CD8-positive, alpha-beta memory T cell (primary cell): ENCODE data around the gene SHANK2. TPM values are rescaled to one million over a fixed set of nuclear protein-coding genes. Genes with fewer than 3 reads are reported as not detected.

Experiments
- CTCF ChIA-PET: fragments of 350-600 bp; sonication (Branson Sonifier 250); formaldehyde crosslinking; loops from one replicate; lab custom pipeline; 2021; ENCODE audit warnings: antibody characterized with exemption; lab: Charles Lee
- POLR2A ChIA-PET: fragments of 350-600 bp; sonication (Branson Sonifier 250); formaldehyde crosslinking; loops from one replicate; lab custom pipeline; 2021; ENCODE audit warnings: antibody characterized with exemption; lab: Charles Lee
- DNase-seq, 5 donors: peaks; one replicate each; pipeline versions ENCODE4 v3.0.0 to v3.0.0-alpha.2; 2020 to 2022; ENCODE audit warnings: mixed read lengths in 1 of 5
- H3K27ac ChIP-seq: one replicate; pipeline ENCODE4 v1.7.0; 2013; ENCODE audit warnings: low read depth, mild to moderate bottlenecking, low read length, moderate library complexity
- H3K27me3 ChIP-seq: 2 replicates; pipeline ENCODE4 v1.7.0; 2013; ENCODE audit warnings: low read length, mild to moderate bottlenecking; ENCODE audit not compliant: insufficient read depth, poor library complexity, severe bottlenecking
- H3K36me3 ChIP-seq: 2 replicates; pipeline ENCODE4 v1.7.0; 2013; ENCODE audit warnings: mild to moderate bottlenecking, low read length, moderate library complexity; ENCODE audit not compliant: insufficient read depth
- H3K4me1 ChIP-seq: 2 replicates; pipeline ENCODE4 v1.7.0; 2013; ENCODE audit warnings: mild to moderate bottlenecking, low read length, moderate library complexity; ENCODE audit not compliant: insufficient read depth
- H3K4me3 ChIP-seq: 2 replicates; pipeline ENCODE4 v1.7.0; 2013; ENCODE audit warnings: mild to moderate bottlenecking, low read length
- H3K9me3 ChIP-seq: 2 replicates; pipeline ENCODE4 v1.7.0; 2013; ENCODE audit warnings: mild to moderate bottlenecking, low read length
- H3K27ac Mint-ChIP-seq, 8 donors: one replicate each; pipeline ENCODE4 v1.8.0; 2020 to 2021; ENCODE audit warnings: mixed read lengths in 8 of 8, mild to moderate bottlenecking in 6 of 8, inconsistent platforms in 3 of 8, moderate library complexity in 3 of 8
- H3K27me3 Mint-ChIP-seq, 2 donors: one replicate each; pipeline ENCODE4 v1.8.0; 2020 to 2021; ENCODE audit warnings: mixed read lengths in 2 of 2, mild to moderate bottlenecking in 1 of 2, moderate library complexity in 1 of 2
- H3K36me3 Mint-ChIP-seq, 3 donors: one replicate each; pipeline ENCODE4 v1.8.0; 2020 to 2021; ENCODE audit warnings: mixed read lengths in 3 of 3, inconsistent platforms in 1 of 3, mild to moderate bottlenecking in 1 of 3
- H3K4me1 Mint-ChIP-seq, 3 donors: one replicate each; pipeline ENCODE4 v1.8.0; 2020 to 2021; ENCODE audit warnings: mixed read lengths in 3 of 3, inconsistent platforms in 1 of 3, mild to moderate bottlenecking in 1 of 3
- H3K4me3 Mint-ChIP-seq, 7 donors: one replicate each; pipeline ENCODE4 v1.8.0; 2020 to 2021; ENCODE audit warnings: mixed read lengths in 7 of 7, mild to moderate bottlenecking in 6 of 7, moderate library complexity in 4 of 7, inconsistent platforms in 2 of 7
- H3K9me3 Mint-ChIP-seq, 5 donors: one replicate each; pipeline ENCODE4 v1.8.0; 2020 to 2022; ENCODE audit warnings: mixed read lengths in 5 of 5, mild to moderate bottlenecking in 3 of 5, moderate library complexity in 2 of 5, inconsistent platforms in 1 of 5
- polyA plus RNA-seq: library from polyadenylated mRNA; unstranded; fragments of 300-500 nt; fragmentation: Illumina TruSeq; gene quantifications from one replicate; pipeline ENCODE4 v1.2.3, GENCODE V29; 2021
- total RNA-seq, 2 experiments: library from RNA; stranded (reverse); gene quantifications; one replicate each; pipeline ENCODE4 v1.2.3, GENCODE V29; 2021

The SHANK2 gene
- total and polyA plus RNA-seq, 3 experiments from 2014 or later, result not detected

DNA sequence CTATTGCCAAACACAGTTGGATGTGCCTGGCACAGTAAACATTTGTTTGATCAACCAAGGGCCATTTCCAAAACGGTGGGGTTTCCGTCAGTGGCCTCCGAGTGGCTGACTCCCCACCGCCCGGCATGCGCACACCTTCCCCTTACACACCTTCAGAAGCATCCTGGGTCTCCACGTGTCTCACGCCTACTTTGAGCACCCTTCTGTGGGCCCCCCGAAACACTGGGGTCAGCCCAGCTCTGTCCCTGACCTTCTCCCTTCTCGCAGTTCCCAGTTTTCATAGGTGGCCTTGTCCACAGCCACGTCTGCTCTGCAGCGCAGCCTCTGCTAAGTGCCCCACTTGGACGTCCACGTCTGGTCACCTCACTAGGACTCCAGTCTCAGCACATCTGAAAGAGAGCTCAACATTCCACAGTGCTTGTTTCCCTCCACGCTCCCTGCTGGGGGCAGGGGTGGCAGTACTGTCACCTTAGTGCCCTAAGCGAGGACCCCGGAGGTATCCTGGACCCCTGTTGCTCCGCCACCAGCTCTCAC, 13.2 kb upstream of the SHANK2 start:
- no peaks in the 10 kb centered on the region for H3K36me3 Mint-ChIP-seq
- H3K9me3 Mint-ChIP-seq, result no peaks in the 10 kb centered on the region
- H3K4me3 Mint-ChIP-seq, result no peak overlapping the region
- no peak overlapping the region for H3K27ac ChIP-seq
- no peak overlapping the region for H3K4me3 ChIP-seq
- H3K27me3 Mint-ChIP-seq, result peaks cover 6 to 29% of the 10 kb centered on the region in 2 donors
- no peaks in the 10 kb centered on the region for H3K4me1 Mint-ChIP-seq
- H3K27me3 ChIP-seq, result no peaks in the 10 kb centered on the region
- H3K36me3 ChIP-seq, result no peaks in the 10 kb centered on the region
- no peaks in the 10 kb centered on the region for H3K4me1 ChIP-seq
- no peaks in the 10 kb centered on the region for H3K9me3 ChIP-seq
- peak overlapping the region in 1 of 8 donors; percentile 74 for H3K27ac Mint-ChIP-seq
- DNase-seq, result no peak
- CTCF ChIA-PET, result no interaction called here
- POLR2A ChIA-PET, result no interaction called here

DNA sequence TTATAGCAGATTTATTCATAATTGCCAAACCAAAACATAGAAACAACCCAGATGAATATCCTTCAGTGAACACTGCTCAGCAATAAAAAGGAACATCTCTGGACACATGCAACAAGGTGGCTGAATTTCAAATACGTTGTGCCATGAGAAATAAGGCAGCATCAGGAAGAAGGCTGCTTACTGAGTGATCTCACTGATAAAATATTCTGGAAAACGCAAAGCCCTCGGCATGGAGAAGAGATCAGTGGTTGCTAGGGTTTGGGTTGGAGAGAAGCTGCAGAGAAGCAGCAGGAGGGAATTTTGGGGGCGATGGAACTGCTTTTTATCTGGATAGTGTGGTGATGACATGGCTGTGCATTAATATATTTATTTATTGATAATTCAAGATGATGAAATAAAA, 11.0 kb upstream of the SHANK2 start:
- Mint-ChIP-seq H3K36me3 (no peaks in the 10 kb centered on the region), H3K4me3 (no peak overlapping the region), H3K4me1 (no peaks in the 10 kb centered on the region), H3K9me3 (peaks cover 2 to 6% (median 3%) of the 10 kb centered on the region in 5 donors), H3K27me3 (peaks cover 6 to 24% of the 10 kb centered on the region in 2 donors), H3K27ac (no peak overlapping the region)
- no peaks in the 10 kb centered on the region for H3K27me3 ChIP-seq
- no peaks in the 10 kb centered on the region for H3K9me3 ChIP-seq
- H3K4me1 ChIP-seq, result no peaks in the 10 kb centered on the region
- H3K4me3 ChIP-seq, result no peak overlapping the region
- DNase-seq, result no peak
- ChIA-PET CTCF (no interaction called here), POLR2A (no interaction called here)
- H3K27ac ChIP-seq, result no peak overlapping the region
- no peaks in the 10 kb centered on the region for H3K36me3 ChIP-seq

DNA sequence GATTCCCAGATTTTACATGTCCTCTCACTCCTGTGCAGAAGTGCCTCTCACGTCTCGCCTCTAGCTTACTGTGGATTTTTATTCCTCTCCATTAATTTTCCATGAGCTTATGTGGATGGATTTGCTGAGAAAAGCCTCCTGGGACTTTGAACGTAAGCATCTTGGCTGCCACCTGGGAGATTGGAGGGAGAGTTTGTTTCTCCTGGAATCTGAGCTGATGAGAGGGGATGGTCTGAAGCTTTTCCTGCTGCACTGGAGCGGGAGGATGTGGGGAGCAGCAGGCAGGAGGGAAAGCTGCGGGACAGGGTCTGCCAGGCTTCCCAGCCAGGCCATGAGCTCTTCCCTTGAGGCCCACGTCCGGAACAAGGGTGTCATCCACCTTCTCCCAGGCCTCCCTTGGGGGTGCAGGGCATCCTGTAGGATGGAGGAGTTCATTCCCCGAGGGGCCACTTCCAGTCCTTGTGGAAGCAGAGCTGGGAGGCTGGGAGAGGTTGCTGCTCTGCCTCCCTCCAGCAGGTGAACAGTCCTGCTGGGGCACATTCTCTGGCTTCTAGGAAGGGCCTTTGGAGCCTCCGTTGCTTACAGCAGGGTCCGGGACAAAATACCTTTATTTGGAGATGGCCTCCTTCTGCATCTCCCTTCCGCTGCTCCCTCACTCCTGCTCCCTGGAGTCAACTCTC, 3.6 kb upstream of the SHANK2 start:
- CTCF ChIA-PET, result no interaction called here
- POLR2A ChIA-PET, result no interaction called here

DNA sequence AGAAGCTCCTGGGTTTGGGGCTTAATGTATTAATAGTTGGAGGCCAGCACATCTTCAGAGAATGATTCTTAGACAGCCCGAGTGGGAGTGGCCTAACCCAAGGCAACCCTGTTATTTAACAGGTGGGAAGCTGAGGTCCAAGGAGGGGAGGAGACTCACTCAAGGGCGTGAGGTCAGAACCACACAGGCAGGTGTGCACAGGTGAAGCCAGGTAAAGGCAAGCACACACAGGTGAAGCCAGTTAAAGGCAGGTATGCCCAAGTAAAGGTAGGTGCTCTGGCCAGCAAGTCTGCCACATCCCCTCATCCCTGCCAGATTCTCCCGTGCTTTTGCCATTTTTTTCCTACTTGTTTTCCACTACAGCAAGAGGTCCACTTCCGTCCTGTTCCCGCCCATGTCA, 2.9 kb upstream of the SHANK2 start:
- Mint-ChIP-seq H3K36me3 (no peaks in the 10 kb centered on the region), H3K4me1 (peaks cover under 1 to 8% (median 4%) of the 10 kb centered on the region in 3 donors), H3K27me3 (peaks cover 29 to 37% of the 10 kb centered on the region in 2 donors), H3K27ac (no peak overlapping the region), H3K4me3 (no peak overlapping the region), H3K9me3 (peaks cover 4 to 6% (median 5%) of the 10 kb centered on the region in 5 donors)
- H3K9me3 ChIP-seq, result no peaks in the 10 kb centered on the region
- no peak for DNase-seq
- H3K27ac ChIP-seq, result no peak overlapping the region
- peaks cover 17% of the 10 kb centered on the region for H3K27me3 ChIP-seq
- POLR2A ChIA-PET, result no interaction called here
- no peaks in the 10 kb centered on the region for H3K4me1 ChIP-seq
- no peaks in the 10 kb centered on the region for H3K36me3 ChIP-seq
- no peak overlapping the region for H3K4me3 ChIP-seq
- CTCF ChIA-PET, result no interaction called here

More for the DNA sequence above, 3.6 kb upstream of the SHANK2 start:
- Mint-ChIP-seq H3K36me3 (no peaks in the 10 kb centered on the region), H3K4me3 (no peak overlapping the region), H3K27me3 (peaks cover 24 to 31% of the 10 kb centered on the region in 2 donors), H3K4me1 (peaks cover 0 to 4% (median 4%) of the 10 kb centered on the region in 3 donors), H3K27ac (no peak overlapping the region), H3K9me3 (peaks cover 4 to 6% (median 5%) of the 10 kb centered on the region in 5 donors)
- Histone ChIP-seq H3K27me3 (peaks cover 13% of the 10 kb centered on the region), H3K27ac (no peak overlapping the region), H3K36me3 (no peaks in the 10 kb centered on the region), H3K4me1 (no peaks in the 10 kb centered on the region), H3K4me3 (no peak overlapping the region), H3K9me3 (no peaks in the 10 kb centered on the region)
- DNase-seq, result no peak

DNA sequence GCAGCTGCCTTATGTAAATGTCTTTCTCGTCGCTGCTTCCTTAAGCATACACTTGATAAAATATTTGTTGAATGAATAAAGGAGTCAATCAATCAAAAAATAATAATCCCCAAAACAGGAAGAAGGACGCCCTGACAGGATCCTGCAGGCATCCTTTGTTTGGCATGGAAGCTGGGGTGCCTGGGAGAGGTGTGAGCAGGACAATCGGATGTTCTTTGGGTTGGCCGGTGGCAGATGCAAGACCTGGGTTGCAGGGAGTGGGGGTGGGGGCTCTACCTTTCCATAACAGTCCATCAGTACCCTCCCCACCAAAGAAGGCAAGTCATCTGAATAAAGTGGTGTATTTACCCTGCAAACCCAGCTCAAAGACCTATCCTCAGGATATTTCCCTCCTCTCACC, 1.4 kb upstream of the SHANK2 start:
- DNase-seq, result no peak
- Mint-ChIP-seq H3K27ac (no peak overlapping the region), H3K36me3 (no peaks in the 10 kb centered on the region), H3K27me3 (peaks cover 40 to 50% of the 10 kb centered on the region in 2 donors), H3K9me3 (peaks cover 0 to 6% (median 5%) of the 10 kb centered on the region in 5 donors), H3K4me3 (no peak overlapping the region), H3K4me1 (peaks cover 2 to 11% (median 4%) of the 10 kb centered on the region in 3 donors)
- Histone ChIP-seq H3K4me3 (no peak overlapping the region), H3K4me1 (no peaks in the 10 kb centered on the region), H3K27ac (no peak overlapping the region), H3K9me3 (no peaks in the 10 kb centered on the region), H3K27me3 (peaks cover 27% of the 10 kb centered on the region), H3K36me3 (no peaks in the 10 kb centered on the region)
- POLR2A ChIA-PET, result no interaction called here
- CTCF ChIA-PET, result no interaction called here

DNA sequence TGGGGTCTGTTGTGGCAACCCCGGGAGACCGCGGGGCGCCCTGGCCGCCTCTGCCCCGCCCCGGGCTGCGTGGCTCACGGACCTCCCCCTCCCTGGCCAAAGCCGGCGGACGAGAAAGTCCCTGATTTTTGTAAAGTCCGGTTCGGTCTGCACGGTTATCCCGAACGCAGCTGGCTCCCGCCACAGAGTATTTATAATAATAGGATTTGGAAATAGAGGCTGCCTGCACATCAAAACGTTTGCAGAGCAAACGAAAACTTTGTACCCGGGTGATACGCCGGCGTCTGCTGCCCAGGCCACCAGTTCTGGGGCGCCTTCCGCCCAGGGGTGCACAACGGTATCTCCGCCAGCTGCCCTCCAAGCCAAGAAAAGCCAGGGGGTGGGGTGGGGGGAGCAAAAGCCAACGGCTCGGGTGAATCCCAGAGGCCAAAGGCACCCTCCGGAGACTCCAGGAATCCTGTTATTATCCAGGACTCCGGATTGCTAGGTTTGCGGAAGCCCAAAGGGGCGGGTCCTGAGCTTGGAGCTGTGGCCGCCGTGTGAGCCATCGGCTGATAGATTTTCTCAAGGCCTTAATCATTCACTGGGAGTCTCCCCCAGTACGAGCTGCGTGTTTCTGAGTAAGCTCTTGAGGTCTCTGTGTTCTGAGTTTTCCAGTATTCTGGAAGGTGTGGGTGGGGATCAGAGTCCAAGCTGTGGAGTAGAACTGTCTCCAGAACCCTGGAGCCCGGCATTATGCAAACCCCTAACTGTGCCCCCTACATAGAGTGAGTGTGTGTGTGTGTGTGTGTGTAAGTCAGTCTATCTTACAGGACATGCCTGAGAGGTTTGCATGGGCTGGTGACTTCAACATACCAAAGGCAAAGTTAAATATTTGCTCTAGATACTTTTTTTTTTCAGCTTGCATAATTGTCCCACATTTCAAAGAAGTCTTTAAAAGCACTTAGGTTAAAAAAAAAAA, 673 bp upstream of the SHANK2 start:
- Mint-ChIP-seq H3K9me3 (peaks cover 0 to 1% (median 0%) of the 10 kb centered on the region in 5 donors), H3K27me3 (peaks cover 45 to 56% of the 10 kb centered on the region in 2 donors), H3K4me1 (peaks cover 2 to 11% (median 4%) of the 10 kb centered on the region in 3 donors), H3K36me3 (no peaks in the 10 kb centered on the region), H3K27ac (no peak overlapping the region), H3K4me3 (no peak overlapping the region)
- ChIA-PET CTCF (no interaction called here), POLR2A (no interaction called here)
- Histone ChIP-seq H3K4me1 (no peaks in the 10 kb centered on the region), H3K9me3 (no peaks in the 10 kb centered on the region), H3K27me3 (peaks cover 31% of the 10 kb centered on the region), H3K27ac (no peak overlapping the region), H3K36me3 (no peaks in the 10 kb centered on the region), H3K4me3 (no peak overlapping the region)
- DNase-seq, result no peak

DNA sequence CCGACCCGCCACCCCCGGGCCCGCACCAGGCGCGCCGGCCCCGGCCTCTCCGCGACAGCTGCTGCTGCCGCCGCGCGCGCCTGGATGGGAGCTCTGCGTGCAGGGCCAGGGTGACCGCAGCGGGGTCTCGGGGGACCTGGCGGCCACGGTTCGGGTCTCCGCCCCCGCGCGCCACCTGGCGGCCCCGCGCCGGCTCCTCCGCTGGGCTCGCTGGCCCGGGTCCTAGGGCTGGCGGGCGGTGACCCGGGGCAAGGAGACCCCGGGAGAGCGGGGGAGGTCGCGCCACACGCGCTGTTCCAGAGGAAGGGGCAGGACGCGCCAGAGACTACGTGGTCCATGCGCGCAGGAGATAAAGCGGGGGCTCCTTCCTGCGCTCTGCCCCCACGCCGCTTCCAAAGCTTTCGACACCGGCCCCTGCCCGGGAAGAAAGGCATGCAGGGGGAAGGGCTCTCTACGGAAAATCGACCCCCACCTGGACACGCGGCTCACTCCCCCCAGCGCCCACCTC, 562 bp downstream of the SHANK2 start:
- Histone ChIP-seq H3K4me1 (no peaks in the 10 kb centered on the region), H3K9me3 (no peaks in the 10 kb centered on the region), H3K36me3 (no peaks in the 10 kb centered on the region), H3K4me3 (no peak overlapping the region), H3K27ac (no peak overlapping the region), H3K27me3 (peaks cover 31% of the 10 kb centered on the region)
- no peak for DNase-seq
- Mint-ChIP-seq H3K4me1 (peaks cover 2 to 11% (median 4%) of the 10 kb centered on the region in 3 donors), H3K36me3 (no peaks in the 10 kb centered on the region), H3K27ac (no peak overlapping the region), H3K4me3 (no peak overlapping the region), H3K9me3 (peaks cover 0 to 1% (median 0%) of the 10 kb centered on the region in 5 donors), H3K27me3 (peaks cover 50 to 56% of the 10 kb centered on the region in 2 donors)
- ChIA-PET POLR2A (no interaction called here), CTCF (no interaction called here)
